ENCODE data around the gene ZNF281. TPM values are rescaled to one million over a fixed set of nuclear protein-coding genes. Genes with fewer than 3 reads are reported as not detected.

The ZNF281 gene
- total RNA-seq, 4 donors from 2014 or later: 2.5 to 8.6 (median 6.3) TPM

GRCh38 chr1:200411406-200412257 is 1.8 kb upstream of the ZNF281 start:
- no peak for DNase-seq
- no peak overlapping the region for H3K27ac ChIP-seq

GRCh38 chr1:200410566-200410878 is 686 bp upstream of the ZNF281 start:
- H3K4me3 ChIP-seq: peak overlapping the region; percentile 82 to 100 (median 87)
- TF ChIP-seq CTCF (IDR thresholded peaks at IDR 0.05) (no peak), POLR2A (IDR thresholded peaks at IDR 0.05) (no peak)
- 4% methylated on average over 8 of the region's 8 CpGs for WGBS, 2 donors
- no peaks in the 10 kb centered on the region for H3K27me3 ChIP-seq
- DNase-seq: no peak
- peaks cover 10 to 50% (median 24%) of the 10 kb centered on the region in 3 donors for H3K4me1 ChIP-seq
- H3K9me3 ChIP-seq: no peaks in the 10 kb centered on the region
- intact Hi-C loops (cut with DNase I): no loop called here
- H3K36me3 ChIP-seq: no peaks in the 10 kb centered on the region
- H3K27ac ChIP-seq: peak overlapping the region in 3 of 4 donors; percentile 85 to 92 (median 88)

More at GRCh38 chr1:200411406-200412257, 1.8 kb upstream of the ZNF281 start:
- intact Hi-C loops (cut with DNase I): no loop called here
- 60 to 64% methylated on average over 19 to 20 of the region's 20 CpGs for WGBS, 2 donors
- H3K27me3 ChIP-seq: no peaks in the 10 kb centered on the region
- no peak overlapping the region for H3K4me3 ChIP-seq
- H3K4me1 ChIP-seq: peaks cover 10 to 50% (median 26%) of the 10 kb centered on the region in 3 donors
- TF ChIP-seq CTCF (IDR thresholded peaks at IDR 0.05) (no peak), POLR2A (IDR thresholded peaks at IDR 0.05) (no peak)
- H3K36me3 ChIP-seq: no peaks in the 10 kb centered on the region
- H3K9me3 ChIP-seq: no peaks in the 10 kb centered on the region

GRCh38 chr1:200409203-200409760 is 554 bp downstream of the ZNF281 start:
- Histone ChIP-seq H3K4me3 (peak overlapping the region; percentile 82 to 100 (median 87)), H3K4me1 (peaks cover 10 to 53% (median 24%) of the 10 kb centered on the region in 3 donors), H3K36me3 (peaks cover 0 to 7% (median 0%) of the 10 kb centered on the region in 3 donors), H3K27ac (peak overlapping the region; percentile 85 to 92 (median 88)), H3K27me3 (no peaks in the 10 kb centered on the region), H3K9me3 (no peaks in the 10 kb centered on the region)
- WGBS, 2 donors: 2% methylated on average over 10 of the region's 41 CpGs; no CpG with 5 or more reads in 1 of the 2 donors
- DNase-seq: no peak
- intact Hi-C loops (cut with DNase I): no loop called here
- TF ChIP-seq POLR2A (IDR thresholded peaks at IDR 0.05) (no peak), CTCF (IDR thresholded peaks at IDR 0.05) (no peak)

GRCh38 chr1:200406161-200406797 is 3.6 kb downstream of the ZNF281 start:
- Histone ChIP-seq H3K4me3 (no peak overlapping the region), H3K36me3 (peaks cover 0 to 11% (median 0%) of the 10 kb centered on the region in 3 donors), H3K27me3 (no peaks in the 10 kb centered on the region), H3K27ac (no peak overlapping the region), H3K4me1 (peaks cover 10 to 53% (median 24%) of the 10 kb centered on the region in 3 donors), H3K9me3 (no peaks in the 10 kb centered on the region)
- no peak for TF ChIP-seq POLR2A (IDR thresholded peaks at IDR 0.05)
- TF ChIP-seq CTCF (IDR thresholded peaks at IDR 0.05): no peak
- no peak for DNase-seq
- WGBS, 2 donors: 94 to 95% methylated on average over 8 of the region's 8 CpGs
- intact Hi-C loops (cut with DNase I): no loop called here

- no peak for DNase-seq
- H3K4me1 ChIP-seq: peaks cover 7 to 46% (median 24%) of the 10 kb centered on the region in 3 donors
- H3K27me3 ChIP-seq: no peaks in the 10 kb centered on the region
- no peak overlapping the region for H3K4me3 ChIP-seq
- H3K9me3 ChIP-seq: no peaks in the 10 kb centered on the region
- peaks cover 0 to 11% (median 0%) of the 10 kb centered on the region in 3 donors for H3K36me3 ChIP-seq
- intact Hi-C loops (cut with DNase I): no loop called here
- H3K27ac ChIP-seq: no peak overlapping the region
- WGBS, 2 donors: 39 to 55% methylated on average over 2 of the region's 2 CpGs
- TF ChIP-seq POLR2A (IDR thresholded peaks at IDR 0.05) (no peak), CTCF (IDR thresholded peaks at IDR 0.05) (no peak)
These were observed 4.6 kb downstream of the ZNF281 start for GRCh38 chr1:200405264-200405663.

All from esophagus squamous epithelium (tissue), 5 donors.